Esophagus muscularis mucosa (tissue), 4 donors: ENCODE data around the gene PRORP.

Experiments used
- EP300 ChIP-seq: sonication (generic); formaldehyde crosslinking; IDR thresholded peaks from one replicate; pipeline ENCODE4 v1.6.1; 2017; ENCODE audit warnings: antibody characterized with exemption
- POLR2A ChIP-seq: fragments of 450-650 bp; IDR thresholded peaks from one replicate; pipeline ENCODE4 v1.6.1; 2017; ENCODE audit warnings: antibody characterized with exemption, moderate library complexity, mild to moderate bottlenecking, low read depth
- POLR2AphosphoS5 ChIP-seq, 2 donors: sonication (generic); formaldehyde crosslinking; IDR thresholded peaks; one replicate each; pipeline ENCODE4 v1.6.1; 2017; ENCODE audit warnings: antibody characterized with exemption in 2 of 2
- TF ChIP-seq, protein P1 (sequence below), 3 experiments: fragments of 200-600 bp in 2 of 3; fragments of 450-650 bp in 1 of 3; sonication (generic) in 2 of 3; IDR thresholded peaks; one replicate each; pipeline ENCODE4 v1.5.1; 2017 to 2019; ENCODE audit warnings: antibody characterized with exemption in 3 of 3, mild to moderate bottlenecking in 2 of 3, moderate library complexity in 1 of 3

DNA sequence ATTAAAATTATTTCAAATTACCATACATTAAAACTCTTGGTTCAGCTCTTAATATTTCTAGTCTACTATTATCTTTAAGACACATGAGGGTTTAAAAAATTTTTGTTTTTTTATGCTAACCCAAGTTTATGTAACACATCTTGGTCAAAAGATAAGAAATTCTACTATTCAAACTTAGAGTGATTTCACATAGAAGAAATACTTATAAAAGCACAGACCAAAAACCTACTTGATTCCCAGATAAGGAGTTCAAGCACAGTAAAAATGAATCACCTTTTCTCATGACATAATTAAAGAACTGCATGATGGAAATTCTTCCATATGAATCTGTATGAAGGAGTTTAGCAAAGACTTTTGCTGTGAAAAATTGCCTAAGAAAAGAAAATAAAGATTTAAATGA, 14.5 kb upstream of the PRORP start:
- TF ChIP-seq, protein P1, sequence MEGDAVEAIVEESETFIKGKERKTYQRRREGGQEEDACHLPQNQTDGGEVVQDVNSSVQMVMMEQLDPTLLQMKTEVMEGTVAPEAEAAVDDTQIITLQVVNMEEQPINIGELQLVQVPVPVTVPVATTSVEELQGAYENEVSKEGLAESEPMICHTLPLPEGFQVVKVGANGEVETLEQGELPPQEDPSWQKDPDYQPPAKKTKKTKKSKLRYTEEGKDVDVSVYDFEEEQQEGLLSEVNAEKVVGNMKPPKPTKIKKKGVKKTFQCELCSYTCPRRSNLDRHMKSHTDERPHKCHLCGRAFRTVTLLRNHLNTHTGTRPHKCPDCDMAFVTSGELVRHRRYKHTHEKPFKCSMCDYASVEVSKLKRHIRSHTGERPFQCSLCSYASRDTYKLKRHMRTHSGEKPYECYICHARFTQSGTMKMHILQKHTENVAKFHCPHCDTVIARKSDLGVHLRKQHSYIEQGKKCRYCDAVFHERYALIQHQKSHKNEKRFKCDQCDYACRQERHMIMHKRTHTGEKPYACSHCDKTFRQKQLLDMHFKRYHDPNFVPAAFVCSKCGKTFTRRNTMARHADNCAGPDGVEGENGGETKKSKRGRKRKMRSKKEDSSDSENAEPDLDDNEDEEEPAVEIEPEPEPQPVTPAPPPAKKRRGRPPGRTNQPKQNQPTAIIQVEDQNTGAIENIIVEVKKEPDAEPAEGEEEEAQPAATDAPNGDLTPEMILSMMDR (IDR thresholded peaks at IDR 0.05), result no peak
- TF ChIP-seq EP300 (no peak), POLR2AphosphoS5 (IDR thresholded peaks at IDR 0.05) (no peak), POLR2A (no peak)
